Panc1 (cell line): ENCODE results near the gene HAND1. TPM values are rescaled to one million over a fixed set of nuclear protein-coding genes. Genes with fewer than 3 reads are reported as not detected.
A peak's percentile ranks its signal among the peaks of the same experiment; 100 is the strongest.

Experiments used
- ATAC-seq: fragments of 200-7000 bp; cut with Tn5 transposase; 2 replicates; pipeline ENCODE4 v1.9.1; 2020; ENCODE audit warnings: mild to moderate bottlenecking, moderate library complexity
- BruUV-seq: library from RNA; stranded (reverse); fragments of 400-500 nt; replicated peaks from 2 replicates; lab custom pipeline; 2021; lab: Mats Ljungman, UMichigan
- CTCF ChIA-PET: fragments of 300-600 bp; sonication (Branson Sonifier 250); formaldehyde crosslinking; loops from one replicate; lab custom pipeline; 2022; ENCODE audit warnings: antibody characterized with exemption; lab: Charles Lee
- POLR2A ChIA-PET: fragments of 300-600 bp; sonication (Branson Sonifier 250); formaldehyde crosslinking; loops from one replicate; lab custom pipeline; 2022; ENCODE audit warnings: antibody characterized with exemption; lab: Charles Lee
- DNase-seq: peaks from one replicate; pipeline ENCODE4 v3.0.0-alpha.2; 2010; ENCODE audit warnings: low read depth, low spot score
- H3K27ac ChIP-seq: 2 replicates; pipeline ENCODE4 v1.5.1; 2011; ENCODE audit warnings: mild to moderate bottlenecking, low read length, inconsistent platforms
- H3K27me3 ChIP-seq: fragments of 200-500 bp; sonication (Bioruptor generic); 2 replicates; pipeline ENCODE4 v1.6.0; 2014; ENCODE audit warnings: low read length, inconsistent platforms; ENCODE audit not compliant: control insufficient read depth, insufficient read depth
- H3K36me3 ChIP-seq: fragments of 200-500 bp; sonication (Bioruptor generic); 2 replicates; pipeline ENCODE4 v1.5.1; 2014; ENCODE audit warnings: inconsistent platforms, mild to moderate bottlenecking, low read length, moderate library complexity; ENCODE audit not compliant: control insufficient read depth, insufficient read depth
- H3K4me1 ChIP-seq: 2 replicates; pipeline ENCODE4 v1.5.1; 2011; ENCODE audit warnings: inconsistent platforms, mild to moderate bottlenecking, low read length, moderate library complexity; ENCODE audit not compliant: control insufficient read depth, insufficient read depth
- H3K4me3 ChIP-seq, 2 experiments: 2 replicates each; pipeline ENCODE4 v1.5.1; 2011 to 2012; ENCODE audit warnings: low read depth in 2 of 2, low read length in 2 of 2, mild to moderate bottlenecking in 2 of 2, inconsistent platforms in 1 of 2, moderate library complexity in 1 of 2
- H3K9me3 ChIP-seq: fragments of 200-500 bp; sonication (Bioruptor generic); 2 replicates; pipeline ENCODE4 v1.5.1; 2014; ENCODE audit warnings: low read depth, mild to moderate bottlenecking, inconsistent platforms, low read length, moderate library complexity; ENCODE audit not compliant: control insufficient read depth, insufficient read depth
- CTCF ChIP-seq: fragments of 450-650 bp; IDR thresholded peaks from 2 replicates; pipeline ENCODE4 v1.5.1; 2017; ENCODE audit warnings: mild to moderate bottlenecking
- POLR2AphosphoS5 ChIP-seq: IDR thresholded peaks from 2 replicates; pipeline ENCODE4 v1.6.1; 2012; ENCODE audit warnings: mild to moderate bottlenecking, low read depth, low read length, moderate library complexity
- REST ChIP-seq, 2 experiments: IDR thresholded peaks; 2 replicates each; pipeline ENCODE4 v1.6.1; 2011 to 2012; ENCODE audit warnings: low read depth in 2 of 2, control low read depth in 1 of 2, low read length in 1 of 2, mild to moderate bottlenecking in 1 of 2, moderate library complexity in 1 of 2; ENCODE audit not compliant: insufficient read depth in 1 of 2
- SIN3A ChIP-seq: IDR thresholded peaks from 2 replicates; pipeline ENCODE4 v1.6.1; 2012; ENCODE audit warnings: low read depth, mild to moderate bottlenecking, low read length, moderate library complexity, borderline replicate concordance; ENCODE audit not compliant: insufficient read depth
- TCF7L2 ChIP-seq: IDR thresholded peaks from 2 replicates; pipeline ENCODE4 v1.6.1; 2011; ENCODE audit warnings: mild to moderate bottlenecking, low read depth, low read length, inconsistent platforms
- in situ Hi-C: cut with HindIII; loops from 2 replicates; pipeline ENCODE4 v1.10.0; 2016; ENCODE audit warnings: low sequenced_read_pairs, low pct_unique_long_range_greater_than_20kb
- intact Hi-C: fragments of 100-400 bp; cut with micrococcal nuclease; formaldehyde crosslinking; loops from one replicate; pipeline ENCODE4 v1.10.0; 2022; ENCODE audit not compliant: unreplicated experiment
- total RNA-seq: library from RNA; stranded (reverse); gene quantifications from one replicate; pipeline ENCODE4 v1.2.1, GENCODE V29; 2021; ENCODE audit not compliant: unreplicated experiment

Gene HAND1
- total RNA-seq, 1 experiment from 2014 or later, result 0.10 TPM

GRCh38 chr5:154524859-154525258 lies 46.8 kb upstream of the HAND1 start:
- CTCF ChIA-PET, result no interaction called here
- no TSS peak for BruUV-seq
- Histone ChIP-seq H3K27ac (no peak overlapping the region), H3K36me3 (no peaks in the 10 kb centered on the region), H3K4me1 (peaks cover 17% of the 10 kb centered on the region), H3K9me3 (no peaks in the 10 kb centered on the region), H3K27me3 (no peaks in the 10 kb centered on the region), H3K4me3 (no peak overlapping the region)
- POLR2A ChIA-PET, result no interaction called here
- intact Hi-C loops, result no loop called here
- ATAC-seq (no peak), DNase-seq (no peak)
- no peak for TF ChIP-seq REST (IDR thresholded peaks at IDR 0.05; ENCODE audit: insufficient read depth in 1 of 2, low read depth in 2 of 2, low read length in 1 of 2)
- no peak for TF ChIP-seq SIN3A
- no peak for TF ChIP-seq POLR2AphosphoS5
- TF ChIP-seq CTCF, result no peak
- in situ Hi-C loops, result no loop called here

GRCh38 chr5:154524181-154524580 lies 46.2 kb upstream of the HAND1 start:
- Histone ChIP-seq H3K27me3 (no peaks in the 10 kb centered on the region), H3K4me1 (peaks cover 17% of the 10 kb centered on the region), H3K27ac (peak overlapping the region; percentile 48; the same call in 1 of the 2 replicates), H3K36me3 (no peaks in the 10 kb centered on the region), H3K9me3 (no peaks in the 10 kb centered on the region), H3K4me3 (no peak overlapping the region)
- intact Hi-C loops (no loop called here), in situ Hi-C loops (no loop called here)
- DNase-seq, result no peak
- no peak for ATAC-seq
- TF ChIP-seq SIN3A, result no peak
- no peak for TF ChIP-seq REST (IDR thresholded peaks at IDR 0.05; ENCODE audit: insufficient read depth in 1 of 2, low read depth in 2 of 2, low read length in 1 of 2)
- no peak for TF ChIP-seq CTCF
- no peak for TF ChIP-seq TCF7L2
- TF ChIP-seq POLR2AphosphoS5, result no peak
- ChIA-PET POLR2A (no interaction called here), CTCF (interaction anchor here (0.7 kb wide), 1 partner anchor 345 kb away, joined by 11 read pairs; no protein-coding TSS in a partner anchor)
- no TSS peak for BruUV-seq
